Keratinocyte (primary cell): Measurements from ENCODE around the gene MIPOL1.

ENCODE experiments used
- EZH2 ChIP-seq: IDR thresholded peaks from one replicate; pipeline ENCODE4 v1.6.1; 2012; ENCODE audit warnings: inconsistent platforms, mild to moderate bottlenecking, low read length, moderate library complexity
- TF ChIP-seq, protein P1 (sequence below), 3 experiments: IDR thresholded peaks in 1 of 3; conservative IDR thresholded peaks in 1 of 3; optimal IDR thresholded peaks in 1 of 3; 2 replicates in 2 of 3; 3 replicates in 1 of 3; pipeline versions ENCODE3 to v1.5.1; 2011; ENCODE audit warnings: low read length in 3 of 3, mild to moderate bottlenecking in 3 of 3, moderate library complexity in 2 of 3, control low read depth in 1 of 3, inconsistent platforms in 1 of 3; ENCODE audit not compliant: insufficient read depth in 2 of 3; ENCODE audit errors: extremely low read depth in 1 of 3

- TF ChIP-seq, protein P1, sequence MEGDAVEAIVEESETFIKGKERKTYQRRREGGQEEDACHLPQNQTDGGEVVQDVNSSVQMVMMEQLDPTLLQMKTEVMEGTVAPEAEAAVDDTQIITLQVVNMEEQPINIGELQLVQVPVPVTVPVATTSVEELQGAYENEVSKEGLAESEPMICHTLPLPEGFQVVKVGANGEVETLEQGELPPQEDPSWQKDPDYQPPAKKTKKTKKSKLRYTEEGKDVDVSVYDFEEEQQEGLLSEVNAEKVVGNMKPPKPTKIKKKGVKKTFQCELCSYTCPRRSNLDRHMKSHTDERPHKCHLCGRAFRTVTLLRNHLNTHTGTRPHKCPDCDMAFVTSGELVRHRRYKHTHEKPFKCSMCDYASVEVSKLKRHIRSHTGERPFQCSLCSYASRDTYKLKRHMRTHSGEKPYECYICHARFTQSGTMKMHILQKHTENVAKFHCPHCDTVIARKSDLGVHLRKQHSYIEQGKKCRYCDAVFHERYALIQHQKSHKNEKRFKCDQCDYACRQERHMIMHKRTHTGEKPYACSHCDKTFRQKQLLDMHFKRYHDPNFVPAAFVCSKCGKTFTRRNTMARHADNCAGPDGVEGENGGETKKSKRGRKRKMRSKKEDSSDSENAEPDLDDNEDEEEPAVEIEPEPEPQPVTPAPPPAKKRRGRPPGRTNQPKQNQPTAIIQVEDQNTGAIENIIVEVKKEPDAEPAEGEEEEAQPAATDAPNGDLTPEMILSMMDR (optimal IDR thresholded peaks at IDR 0.05 in 1 of 3, IDR thresholded peaks at IDR 0.05 in 1 of 3, conservative IDR thresholded peaks at IDR 0.05 in 1 of 3; ENCODE audit: extremely low read depth in 1 of 3, insufficient read depth in 2 of 3, low read length in 3 of 3): no peak
- TF ChIP-seq EZH2: no peak
These were observed 76.9 kb downstream of the MIPOL1 start for GRCh38 chr14:37274652-37275051.
